SIG-M5 treated with dmso at 0.1 percent for 504 hours (cell line): ENCODE data around the gene CMTM3.
"Not testable (repeated sequence)": the region's sequence is repeated elsewhere in the genome, so short reads cannot be mapped to it uniquely, and the experiment has no call there.

Experiments used
- DNase-seq: peaks from one replicate; lab custom pipeline; 2025; ENCODE audit not compliant: unreplicated experiment; lab: John Stamatoyannopoulos, UW

CMTM3 gene

DNA sequence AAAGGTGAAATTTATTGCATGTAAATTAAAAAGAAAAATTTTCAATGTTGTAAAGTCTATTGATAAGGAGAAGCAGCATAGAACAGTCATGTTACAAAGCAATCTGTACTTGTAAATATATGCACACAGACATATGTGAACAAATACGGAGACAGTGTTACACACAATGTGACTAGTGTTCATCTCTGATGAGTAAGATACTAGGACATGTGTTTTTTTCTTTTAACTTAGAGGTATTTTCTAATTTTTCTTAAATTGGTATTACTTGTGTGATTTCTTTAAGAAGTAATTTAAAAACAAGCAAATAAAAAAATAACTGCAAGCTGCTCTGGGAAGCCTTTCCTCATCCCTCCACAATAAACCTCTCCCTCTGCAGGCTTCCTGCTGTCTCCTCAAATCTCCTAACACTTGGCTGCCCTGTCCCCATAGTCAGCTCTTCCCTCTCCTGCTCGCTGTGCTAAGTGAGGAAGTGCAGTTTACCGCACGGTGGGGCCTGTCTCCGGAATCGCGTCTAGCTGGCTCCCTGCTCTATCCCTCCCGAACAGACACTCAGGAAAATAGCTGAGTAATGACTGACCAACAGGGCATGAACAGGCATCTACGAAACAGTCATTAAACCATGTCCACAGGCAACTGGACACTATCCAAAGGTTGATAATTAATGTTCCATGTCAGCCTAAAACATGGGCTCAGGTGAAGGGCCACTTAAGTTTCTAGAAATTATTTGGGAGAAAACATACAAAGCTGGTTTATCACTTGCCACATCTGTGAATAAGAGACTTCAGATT lies 56.1 kb downstream of the CMTM3 start:
- DNase-seq = no peak

DNA sequence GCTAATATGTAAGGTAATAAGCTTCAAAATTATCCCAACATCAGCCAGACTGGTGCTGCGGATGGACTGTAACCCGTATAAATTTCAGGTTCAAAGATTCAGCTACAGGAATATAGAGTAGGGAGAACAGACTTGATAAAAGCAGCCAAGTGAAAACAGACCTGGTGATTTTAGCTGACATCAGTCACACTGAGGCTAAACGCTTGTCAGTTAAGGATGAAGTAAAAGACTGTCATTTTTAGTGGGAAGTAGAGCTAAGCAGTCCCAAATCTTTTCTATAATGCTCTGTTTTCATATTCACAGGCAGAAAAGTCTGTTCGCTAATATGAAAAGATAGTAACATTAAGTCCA lies 56.7 kb downstream of the CMTM3 start:
- no peak for DNase-seq

DNA sequence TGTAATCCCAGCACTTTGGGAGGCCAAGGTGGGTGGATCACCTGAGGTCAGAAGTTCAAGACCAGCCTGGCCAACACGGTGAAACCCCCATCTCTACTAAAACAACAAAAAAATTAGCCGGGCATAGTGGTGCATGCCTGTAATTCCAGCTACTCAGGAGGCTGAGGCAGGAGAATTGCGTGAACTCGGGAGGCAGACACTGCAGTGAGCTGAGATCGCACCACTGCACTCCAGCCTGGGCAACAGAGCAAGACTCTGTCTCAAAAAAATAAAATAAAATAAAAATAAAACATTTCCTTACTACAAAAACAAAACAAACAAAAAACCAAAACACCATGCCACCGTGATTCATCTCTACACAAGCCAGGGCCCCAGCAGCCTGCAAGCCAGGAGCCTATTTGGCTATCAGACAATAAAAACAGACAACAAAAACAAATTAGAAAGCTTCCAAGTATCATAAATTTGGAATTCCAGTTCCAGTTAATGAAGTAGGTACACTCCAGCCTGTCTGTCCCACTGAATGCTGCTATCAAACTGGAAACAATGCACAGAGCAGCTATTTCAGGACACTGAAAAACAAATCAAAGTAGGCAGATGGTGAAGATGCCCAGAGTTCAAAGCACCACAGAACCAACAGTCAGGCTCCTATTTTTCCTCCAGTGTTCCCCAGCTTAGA lies 57.3 kb downstream of the CMTM3 start:
- not testable (repeated sequence) for DNase-seq

DNA sequence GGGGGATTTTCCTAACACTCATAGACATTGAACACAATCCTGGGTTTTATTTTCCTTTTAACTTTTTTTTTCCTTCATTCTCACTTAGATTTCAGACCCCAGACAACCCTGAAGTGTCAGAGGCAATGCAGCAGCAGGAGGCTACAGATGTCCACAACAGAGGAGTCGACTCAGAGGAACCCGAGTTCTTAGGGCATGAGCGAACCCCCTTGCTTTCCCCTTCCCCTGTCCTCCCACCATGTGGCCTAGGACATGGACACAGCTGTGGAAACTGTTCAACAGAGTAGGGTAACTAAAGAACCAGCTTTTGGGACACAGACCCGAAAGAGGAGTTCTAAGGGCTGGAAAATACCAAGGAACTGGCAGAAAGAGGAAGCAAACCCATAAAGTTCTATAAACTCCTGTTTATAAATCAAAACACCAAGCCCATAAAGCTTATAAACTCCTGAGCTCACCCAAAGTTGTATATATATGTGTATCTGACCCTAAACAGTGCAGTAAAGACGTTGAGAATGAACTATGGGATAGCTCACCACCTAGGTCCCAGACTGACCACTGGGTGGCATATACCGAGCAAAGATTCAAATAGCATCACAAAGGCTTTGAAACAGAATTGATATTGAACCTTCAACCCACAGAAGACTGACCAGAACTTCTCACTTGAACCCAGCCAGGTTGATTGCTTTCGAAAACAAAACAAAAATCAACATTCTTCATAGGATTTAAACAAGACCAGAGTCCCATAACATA lies 58.1 kb downstream of the CMTM3 start:
- DNase-seq = peak; percentile 17
